CD4-positive, alpha-beta T cell (primary cell): ENCODE results near the gene OR8G1. TPM values are rescaled to one million over a fixed set of nuclear protein-coding genes. Genes with fewer than 3 reads are reported as not detected.
"Not testable (repeated sequence)": the region's sequence is repeated elsewhere in the genome, so short reads cannot be mapped to it uniquely, and the experiment has no call there.

ENCODE experiments used
- ATAC-seq: fragments of 200-7000 bp; cut with Tn5 transposase; one replicate; pipeline ENCODE4 v1.10.0; 2022; ENCODE audit warnings: mild to moderate bottlenecking; ENCODE audit not compliant: poor library complexity
- CTCF ChIA-PET: fragments of 350-600 bp; sonication (Branson Sonifier 250); formaldehyde crosslinking; loops from one replicate; lab custom pipeline; 2021; ENCODE audit warnings: antibody characterized with exemption, inconsistent platforms; lab: Charles Lee
- POLR2A ChIA-PET: fragments of 350-600 bp; sonication (Branson Sonifier 250); formaldehyde crosslinking; loops from one replicate; lab custom pipeline; 2021; ENCODE audit warnings: antibody characterized with exemption, inconsistent platforms; lab: Charles Lee
- DNase-seq, 14 experiments: peaks; one replicate each; pipeline ENCODE4 v3.0.0-alpha.2; 2013 to 2020; ENCODE audit warnings: mixed read lengths in 2 of 14
- H3K27ac ChIP-seq, 2 donors: one replicate each; pipeline versions ENCODE4 v1.5.1 to v1.7.0; 2013; ENCODE audit warnings: low read length in 2 of 2, low read depth in 1 of 2, mild to moderate bottlenecking in 1 of 2
- H3K27me3 ChIP-seq, 2 experiments: 1 replicate in 1 of 2; 2 replicates in 1 of 2; pipeline versions ENCODE4 v1.6.1 to v1.7.0; 2013; ENCODE audit warnings: low read length in 2 of 2, control low read depth in 1 of 2, mild to moderate bottlenecking in 1 of 2, moderate library complexity in 1 of 2; ENCODE audit not compliant: insufficient read depth in 2 of 2, control insufficient read depth in 1 of 2
- H3K36me3 ChIP-seq: one replicate; pipeline ENCODE4 v1.6.1; 2013; ENCODE audit warnings: low read length, control low read depth; ENCODE audit not compliant: insufficient read depth
- H3K4me1 ChIP-seq: one replicate; pipeline ENCODE4 v1.6.1; 2013; ENCODE audit warnings: low read length, control low read depth; ENCODE audit not compliant: insufficient read depth
- H3K4me3 ChIP-seq: one replicate; pipeline ENCODE4 v1.5.1; 2013; ENCODE audit warnings: mild to moderate bottlenecking, low read length, moderate library complexity
- H3K9me3 ChIP-seq, 2 experiments: 1 replicate in 1 of 2; 2 replicates in 1 of 2; pipeline versions ENCODE4 v1.6.1 to v1.7.0; 2013; ENCODE audit warnings: low read length in 2 of 2, mild to moderate bottlenecking in 2 of 2, control low read depth in 1 of 2, moderate library complexity in 1 of 2; ENCODE audit not compliant: control insufficient read depth in 1 of 2, insufficient read depth in 1 of 2
- H3K27ac Mint-ChIP-seq: one replicate; pipeline ENCODE4 v1.8.0; 2020; ENCODE audit warnings: mixed read lengths
- H3K27me3 Mint-ChIP-seq: one replicate; pipeline ENCODE4 v1.8.0; 2021; ENCODE audit warnings: mixed read lengths
- H3K36me3 Mint-ChIP-seq: one replicate; pipeline ENCODE4 v1.8.0; 2021; ENCODE audit warnings: low read depth, mixed read lengths
- H3K4me1 Mint-ChIP-seq: one replicate; pipeline ENCODE4 v1.8.0; 2021; ENCODE audit warnings: low read depth, mixed read lengths
- H3K4me3 Mint-ChIP-seq: one replicate; pipeline ENCODE4 v1.8.0; 2020; ENCODE audit warnings: mild to moderate bottlenecking, mixed read lengths
- H3K9me3 Mint-ChIP-seq: one replicate; pipeline ENCODE4 v1.8.0; 2020; ENCODE audit warnings: mixed read lengths
- CTCF ChIP-seq: fragments of 200-600 bp; IDR thresholded peaks from one replicate; pipeline ENCODE4 v1.8.0; 2022; ENCODE audit warnings: antibody characterized with exemption, mild to moderate bottlenecking
- intact Hi-C, 2 experiments: fragments of 100-400 bp; cut with DNase I in 1 of 2; cut with micrococcal nuclease in 1 of 2; formaldehyde crosslinking; loops; one replicate each; pipeline versions ENCODE4 v1.15.1 to v1.9.0; 2023 to 2025; cut with DNase I, micrococcal nuclease
- total RNA-seq, 174 experiments: library from RNA in 2 of 174; stranded (reverse) in 2 of 174; gene quantifications; one replicate each; pipeline ENCODE4 v1.2.3 and lab custom pipeline; 2021 to 2026

OR8G1 gene
- total RNA-seq, 2 experiments from 2014 or later, result not detected

DNA sequence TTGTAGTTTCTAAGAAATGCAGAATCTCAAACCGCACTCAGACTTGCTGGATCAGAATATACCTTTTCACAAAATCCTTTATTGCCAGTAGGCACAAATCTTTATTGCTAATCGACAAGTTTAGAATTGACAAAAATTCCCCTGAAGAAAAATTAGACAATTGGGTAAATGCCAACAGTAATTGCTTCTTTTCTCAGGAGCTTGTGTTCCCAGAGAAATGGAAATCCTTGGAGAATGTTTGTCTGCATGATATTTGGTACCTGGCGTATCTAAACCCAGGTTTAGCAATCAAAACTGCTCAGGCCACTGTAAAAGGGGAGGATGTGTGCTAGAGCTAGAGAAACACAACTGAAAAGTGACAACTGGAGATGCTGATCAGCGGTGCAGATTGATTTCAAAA is 15.2 kb downstream of the OR8G1 start, which contains the start of gene OR8G5:
Gene OR8G5, plus strand, starts transcription at position 301 of the 400 bp plus-strand sequence. CDS start 8,556 bp downstream, outside the sequence.
- POLR2A ChIA-PET, result no interaction called here
- DNase-seq (no peak), ATAC-seq (no peak)
- H3K27me3 Mint-ChIP-seq, result peaks cover 27% of the 10 kb centered on the region
- H3K4me3 ChIP-seq, result no peak within 1 kb of the TSS
- no peaks in the 10 kb centered on the region for H3K9me3 Mint-ChIP-seq
- H3K36me3 Mint-ChIP-seq, result no peaks in the 10 kb centered on the region
- CTCF ChIA-PET, result no interaction called here
- no peaks in the 10 kb centered on the region for H3K4me1 Mint-ChIP-seq
- no peaks in the 10 kb centered on the region for H3K9me3 ChIP-seq
- intact Hi-C loops, result no loop called here
- H3K36me3 ChIP-seq, result no peaks in the 10 kb centered on the region
- TF ChIP-seq CTCF, result no peak
- no peaks in the 10 kb centered on the region for H3K27me3 ChIP-seq
- no peak within 1 kb of the TSS for H3K27ac ChIP-seq
- no peaks in the 10 kb centered on the region for H3K4me1 ChIP-seq
- H3K27ac Mint-ChIP-seq, result no peak within 1 kb of the TSS
- H3K4me3 Mint-ChIP-seq, result no peak within 1 kb of the TSS

DNA sequence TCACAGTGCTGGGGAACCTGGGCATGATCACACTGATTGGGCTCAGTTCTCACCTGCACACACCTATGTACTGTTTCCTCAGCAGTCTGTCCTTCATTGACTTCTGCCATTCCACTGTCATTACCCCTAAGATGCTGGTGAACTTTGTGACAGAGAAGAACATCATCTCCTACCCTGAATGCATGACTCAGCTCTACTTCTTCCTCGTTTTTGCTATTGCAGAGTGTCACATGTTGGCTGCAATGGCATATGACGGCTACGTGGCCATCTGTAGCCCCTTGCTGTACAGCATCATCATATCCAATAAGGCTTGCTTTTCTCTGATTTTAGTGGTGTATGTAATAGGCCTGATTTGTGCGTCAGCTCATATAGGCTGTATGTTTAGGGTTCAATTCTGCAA is 24.1 kb downstream of the OR8G1 start:
- H3K9me3 ChIP-seq, ATAC-seq, CTCF ChIA-PET, POLR2A ChIA-PET, H3K9me3 Mint-ChIP-seq, H3K4me3 ChIP-seq, H3K27me3 ChIP-seq, H3K27me3 Mint-ChIP-seq, H3K4me1 Mint-ChIP-seq, H3K27ac ChIP-seq, intact Hi-C loops, H3K4me3 Mint-ChIP-seq, H3K4me1 ChIP-seq, H3K36me3 ChIP-seq, H3K36me3 Mint-ChIP-seq, H3K27ac Mint-ChIP-seq: not testable (repeated sequence)
- peak in 2 of 14 experiments; percentile 2 to 10 for DNase-seq

- H3K9me3 Mint-ChIP-seq, result not testable (repeated sequence)
Measured at GRCh38 chr11:124270886-124271285, 30.0 kb downstream of the OR8G1 start.

DNA sequence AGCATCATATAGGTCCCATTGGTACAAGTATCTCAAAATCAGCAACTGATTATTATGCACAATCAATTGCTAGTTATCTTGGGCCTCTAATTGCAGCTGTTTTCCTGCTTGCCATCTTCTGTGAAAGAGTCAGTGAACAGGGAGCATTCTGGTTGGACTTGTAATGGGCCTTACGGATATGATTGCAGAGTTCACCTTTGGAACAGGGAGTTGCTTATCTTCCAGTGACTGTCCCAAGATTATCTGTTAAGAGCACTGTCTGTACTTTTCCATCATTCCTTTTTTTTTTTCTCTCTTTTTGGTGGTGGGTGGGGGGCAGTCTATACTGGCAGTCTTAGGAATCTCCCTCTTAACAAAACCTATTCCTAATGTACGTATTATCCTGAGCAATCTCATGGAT is 33.1 kb downstream of the OR8G1 start:
- no peak overlapping the region for H3K4me3 Mint-ChIP-seq
- DNase-seq, result no peak
- no peak overlapping the region for H3K27ac ChIP-seq
- no peaks in the 10 kb centered on the region for H3K36me3 Mint-ChIP-seq
- H3K36me3 ChIP-seq, result no peaks in the 10 kb centered on the region
- no peaks in the 10 kb centered on the region for H3K4me1 Mint-ChIP-seq
- CTCF ChIA-PET, result no interaction called here
- TF ChIP-seq CTCF, result no peak
- H3K27ac Mint-ChIP-seq, result no peak overlapping the region
- intact Hi-C loops, result no loop called here
- no peak for ATAC-seq
- peaks cover 0 to 9% of the 10 kb centered on the region in 2 experiments for H3K9me3 ChIP-seq
- peaks cover 6% of the 10 kb centered on the region for H3K27me3 Mint-ChIP-seq
- H3K27me3 ChIP-seq, result no peaks in the 10 kb centered on the region
- no peaks in the 10 kb centered on the region for H3K4me1 ChIP-seq
- H3K9me3 Mint-ChIP-seq, result no peaks in the 10 kb centered on the region
- POLR2A ChIA-PET, result no interaction called here
- H3K4me3 ChIP-seq, result no peak overlapping the region

More at GRCh38 chr11:124270886-124271285, 30.0 kb downstream of the OR8G1 start:
- POLR2A ChIA-PET, H3K36me3 ChIP-seq, intact Hi-C loops, H3K9me3 ChIP-seq, H3K4me1 ChIP-seq, CTCF ChIA-PET, H3K27ac ChIP-seq, H3K27me3 ChIP-seq, H3K36me3 Mint-ChIP-seq, H3K4me3 ChIP-seq, H3K4me3 Mint-ChIP-seq, H3K27me3 Mint-ChIP-seq, ATAC-seq, H3K4me1 Mint-ChIP-seq, DNase-seq, H3K27ac Mint-ChIP-seq: not testable (repeated sequence)
